Measurements from ENCODE around the gene PDIA2.

- TF ChIP-seq CTCF (IDR thresholded peaks at IDR 0.05) (no peak), POLR2AphosphoS5 (IDR thresholded peaks at IDR 0.05; ENCODE audit: insufficient read depth in 1 of 2, low read depth in 1 of 2) (no peak), POLR2A (IDR thresholded peaks at IDR 0.05) (no peak)
Observed at GRCh38 chr16:307691-308312, 24.8 kb downstream of the PDIA2 start.

Data from vagina (tissue), 2 donors.